AG09309 (cell line): ENCODE results near the gene RAP2A.

ENCODE experiments used
- DNase-seq: peaks from one replicate; pipeline ENCODE4 v3.0.0-alpha.2; 2010; ENCODE audit warnings: low read depth
- H3K4me3 ChIP-seq: 2 replicates; pipeline ENCODE4 v1.5.1; 2011; ENCODE audit warnings: mild to moderate bottlenecking, low read depth, low read length, moderate library complexity; ENCODE audit not compliant: control insufficient read depth
- TF ChIP-seq, protein P1 (sequence below): IDR thresholded peaks from 2 replicates; pipeline ENCODE4 v1.5.1; 2011; ENCODE audit warnings: mild to moderate bottlenecking, low read depth, low read length, inconsistent platforms; ENCODE audit not compliant: insufficient read depth, control insufficient read depth; ENCODE audit errors: missing control alignments

Gene RAP2A

DNA sequence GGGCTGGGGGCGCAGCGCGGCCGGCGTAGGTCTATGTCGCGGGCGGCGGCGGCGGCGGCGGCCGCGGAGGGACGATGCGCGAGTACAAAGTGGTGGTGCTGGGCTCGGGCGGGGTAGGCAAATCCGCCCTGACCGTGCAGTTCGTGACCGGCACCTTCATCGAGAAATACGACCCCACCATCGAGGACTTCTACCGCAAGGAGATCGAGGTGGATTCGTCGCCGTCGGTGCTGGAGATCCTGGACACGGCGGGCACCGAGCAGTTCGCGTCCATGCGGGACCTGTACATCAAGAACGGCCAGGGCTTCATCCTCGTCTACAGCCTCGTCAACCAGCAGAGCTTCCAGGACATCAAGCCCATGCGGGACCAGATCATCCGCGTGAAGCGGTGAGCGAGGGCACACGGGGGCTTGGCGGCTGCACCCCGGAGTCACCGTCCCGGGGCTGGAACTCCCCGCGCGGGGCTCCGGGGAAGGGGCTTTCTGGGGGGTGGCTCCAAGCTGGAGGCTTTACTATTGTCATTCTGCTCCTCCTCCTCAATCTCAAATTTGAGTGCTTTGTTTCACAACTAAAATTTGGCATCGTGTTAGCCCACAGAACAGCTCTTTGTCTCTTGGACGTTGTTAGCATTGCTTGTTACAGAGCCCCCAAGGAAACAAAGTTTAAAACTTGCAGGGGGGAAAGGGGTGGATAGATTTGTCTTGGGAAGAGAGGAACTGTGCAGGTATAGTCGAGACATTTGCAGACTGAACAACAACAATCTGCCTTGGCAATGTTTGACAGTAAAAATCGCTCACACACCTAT lies 630 bp downstream of the RAP2A start:
- TF ChIP-seq, protein P1, sequence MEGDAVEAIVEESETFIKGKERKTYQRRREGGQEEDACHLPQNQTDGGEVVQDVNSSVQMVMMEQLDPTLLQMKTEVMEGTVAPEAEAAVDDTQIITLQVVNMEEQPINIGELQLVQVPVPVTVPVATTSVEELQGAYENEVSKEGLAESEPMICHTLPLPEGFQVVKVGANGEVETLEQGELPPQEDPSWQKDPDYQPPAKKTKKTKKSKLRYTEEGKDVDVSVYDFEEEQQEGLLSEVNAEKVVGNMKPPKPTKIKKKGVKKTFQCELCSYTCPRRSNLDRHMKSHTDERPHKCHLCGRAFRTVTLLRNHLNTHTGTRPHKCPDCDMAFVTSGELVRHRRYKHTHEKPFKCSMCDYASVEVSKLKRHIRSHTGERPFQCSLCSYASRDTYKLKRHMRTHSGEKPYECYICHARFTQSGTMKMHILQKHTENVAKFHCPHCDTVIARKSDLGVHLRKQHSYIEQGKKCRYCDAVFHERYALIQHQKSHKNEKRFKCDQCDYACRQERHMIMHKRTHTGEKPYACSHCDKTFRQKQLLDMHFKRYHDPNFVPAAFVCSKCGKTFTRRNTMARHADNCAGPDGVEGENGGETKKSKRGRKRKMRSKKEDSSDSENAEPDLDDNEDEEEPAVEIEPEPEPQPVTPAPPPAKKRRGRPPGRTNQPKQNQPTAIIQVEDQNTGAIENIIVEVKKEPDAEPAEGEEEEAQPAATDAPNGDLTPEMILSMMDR, result no peak

GRCh38 chr13:97435323-97435722 lies 1.4 kb downstream of the RAP2A start:
- DNase-seq, result no peak
- H3K4me3 ChIP-seq, result peak overlapping the region; percentile 75
- TF ChIP-seq, protein P1, result no peak

More for the DNA sequence above, 630 bp downstream of the RAP2A start:
- no peak for DNase-seq
- H3K4me3 ChIP-seq, result peak overlapping the region; percentile 75

DNA sequence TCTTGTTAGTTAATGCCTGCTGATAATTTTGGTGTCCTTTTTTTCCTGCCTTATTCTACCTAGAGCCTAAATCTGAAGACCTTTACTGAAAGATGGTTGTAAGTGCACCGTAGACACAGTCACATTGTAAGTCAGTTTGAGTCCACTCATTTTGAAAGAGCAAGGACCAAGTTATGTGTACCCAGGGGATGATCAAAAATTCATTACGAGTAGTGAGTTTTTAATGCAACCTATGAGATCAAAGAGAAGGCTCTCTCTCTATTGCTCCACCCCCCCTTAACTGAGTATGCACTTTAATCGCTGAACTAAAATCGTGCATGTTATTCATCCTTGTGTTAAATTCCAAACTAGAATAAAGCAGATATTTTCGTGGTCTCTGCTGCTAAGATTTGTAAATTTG lies 1.8 kb downstream of the RAP2A start:
- DNase-seq, result no peak
- TF ChIP-seq, protein P1, result no peak
- H3K4me3 ChIP-seq, result peak overlapping the region; percentile 25

- TF ChIP-seq, protein P1, result no peak
- no peak overlapping the region for H3K4me3 ChIP-seq
- DNase-seq, result no peak
Observed at GRCh38 chr13:97436845-97437244, 2.9 kb downstream of the RAP2A start.

DNA sequence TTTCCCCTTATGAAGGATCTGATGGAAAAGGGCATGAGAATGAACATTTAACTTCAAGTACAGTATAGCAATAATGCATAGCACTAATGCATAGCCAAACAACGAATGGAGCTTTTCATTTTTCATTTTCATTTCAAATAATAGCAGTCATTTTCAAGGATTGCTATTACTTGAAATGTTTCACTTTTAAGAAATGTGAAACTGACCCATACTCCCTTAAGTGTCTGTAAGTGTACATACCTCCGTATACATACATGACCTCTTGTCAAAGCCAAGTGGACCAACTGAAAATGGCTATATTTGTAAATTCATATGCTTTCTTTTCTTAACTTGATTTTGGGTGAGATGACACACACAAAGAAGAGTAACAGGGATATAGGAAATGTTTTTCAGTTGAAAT lies 3.8 kb downstream of the RAP2A start:
- DNase-seq, result no peak
- TF ChIP-seq, protein P1, result no peak
- H3K4me3 ChIP-seq, result no peak overlapping the region

- H3K4me3 ChIP-seq, result no peak overlapping the region
- TF ChIP-seq, protein P1, result no peak
- no peak for DNase-seq
Observed at GRCh38 chr13:97438856-97439595, 5.1 kb downstream of the RAP2A start.
